ENCODE data around the gene RGL2. TPM values are rescaled to one million over a fixed set of nuclear protein-coding genes. Genes with fewer than 3 reads are reported as not detected.

The RGL2 gene
- total and polyA plus RNA-seq, 7 experiments from 2014 or later = 4.1 to 76.8 (median 54.8) TPM

DNA sequence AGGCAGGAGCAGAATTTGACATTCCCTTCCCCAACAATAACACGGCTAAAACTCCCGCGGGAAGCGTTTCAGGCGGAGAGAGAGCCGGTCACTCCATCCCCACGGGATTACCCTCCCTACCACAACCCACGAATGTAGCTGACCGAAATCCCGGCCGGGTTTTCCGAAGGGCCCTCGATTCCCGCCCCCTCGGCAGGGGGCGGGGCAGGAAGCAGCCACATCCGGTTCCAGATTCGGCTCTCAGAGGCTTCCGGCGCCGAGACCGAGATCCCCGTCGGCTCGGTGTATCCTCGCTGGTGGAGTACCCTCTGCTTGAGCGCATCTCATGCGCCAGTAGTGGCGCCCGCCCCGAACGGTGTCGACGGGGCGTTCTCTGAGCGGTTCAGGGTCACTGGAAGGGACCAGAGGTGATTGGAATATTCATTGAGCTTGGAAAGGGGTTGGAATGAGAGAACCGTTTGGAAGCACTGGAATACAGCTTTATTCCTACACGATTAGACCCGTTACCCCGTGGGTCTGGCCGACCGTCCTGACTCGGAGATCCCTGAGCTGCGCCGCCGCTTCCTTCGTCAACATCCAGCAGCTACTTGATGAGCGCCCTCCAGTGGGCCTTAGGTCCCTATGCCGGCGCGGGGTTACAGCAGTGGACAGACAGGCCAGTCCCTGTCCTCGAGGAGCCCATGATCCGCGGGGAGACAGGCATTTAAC lies 649 bp upstream of the RGL2 start:
- Histone ChIP-seq H3K36me3 (ENCODE audit: control insufficient read depth in 2 of 3, insufficient read depth in 3 of 3, low read length in 3 of 3) (peaks cover 6 to 53% (median 10%) of the 10 kb centered on the region in 3 experiments), H3K4me1 (ENCODE audit: control insufficient read depth in 2 of 2, insufficient read depth in 2 of 2, low read length in 2 of 2) (peaks cover 5 to 10% of the 10 kb centered on the region in 2 donors), H3K4me3 (ENCODE audit: low read length) (peak overlapping the region; percentile 78), H3K9me3 (ENCODE audit: control insufficient read depth in 2 of 3, low read length in 3 of 3) (no peaks in the 10 kb centered on the region), H3K27me3 (ENCODE audit: control insufficient read depth in 2 of 2, insufficient read depth in 2 of 2, low read length in 2 of 2) (no peaks in the 10 kb centered on the region), H3K27ac (ENCODE audit: low read depth, low read length) (peak overlapping the region; percentile 92)
- intact Hi-C loops (cut with micrococcal nuclease) = loop anchor here (1.0 to 5.0 kb wide), 13 partner anchors 10 to 327 kb away; partner anchors contain the start of genes B3GALT4 (in 2 of the 2), KIFC1 (in 2 of the 2), PFDN6 (in 2 of the 2) and VPS52 (in 2 of the 2)
- peaks cover 0 to 3% (median 0%) of the 10 kb centered on the region in 5 donors for H3K27me3 Mint-ChIP-seq
- peaks cover 25 to 48% (median 38%) of the 10 kb centered on the region in 7 donors for H3K4me1 Mint-ChIP-seq
- DNase-seq (peak; percentile 89 to 96 (median 93)), ATAC-seq (peak; percentile 88)
- peaks cover 0 to 7% (median 0%) of the 10 kb centered on the region in 11 donors for H3K9me3 Mint-ChIP-seq
- peak overlapping the region; percentile 95 to 100 (median 99) for H3K27ac Mint-ChIP-seq
- peak overlapping the region; percentile 95 to 100 (median 99) for H3K4me3 Mint-ChIP-seq
- peaks cover 4 to 24% (median 7%) of the 10 kb centered on the region in 5 donors for H3K36me3 Mint-ChIP-seq
- CTCF ChIA-PET = interaction anchor here (0.7 to 2.7 kb wide), 11 partner anchors 10 to 401 kb away, joined by 3 to 20 read pairs (median 5); partner anchors contain the start of genes PFDN6, RPS18, VPS52 and WDR46
- POLR2A ChIA-PET = interaction anchor here (0.6 to 4.6 kb wide), 16 partner anchors 8 to 1647 kb away, joined by 3 to 70 read pairs (median 8); partner anchors contain the start of genes B3GALT4, HSD17B8, PFDN6 and RING1

DNA sequence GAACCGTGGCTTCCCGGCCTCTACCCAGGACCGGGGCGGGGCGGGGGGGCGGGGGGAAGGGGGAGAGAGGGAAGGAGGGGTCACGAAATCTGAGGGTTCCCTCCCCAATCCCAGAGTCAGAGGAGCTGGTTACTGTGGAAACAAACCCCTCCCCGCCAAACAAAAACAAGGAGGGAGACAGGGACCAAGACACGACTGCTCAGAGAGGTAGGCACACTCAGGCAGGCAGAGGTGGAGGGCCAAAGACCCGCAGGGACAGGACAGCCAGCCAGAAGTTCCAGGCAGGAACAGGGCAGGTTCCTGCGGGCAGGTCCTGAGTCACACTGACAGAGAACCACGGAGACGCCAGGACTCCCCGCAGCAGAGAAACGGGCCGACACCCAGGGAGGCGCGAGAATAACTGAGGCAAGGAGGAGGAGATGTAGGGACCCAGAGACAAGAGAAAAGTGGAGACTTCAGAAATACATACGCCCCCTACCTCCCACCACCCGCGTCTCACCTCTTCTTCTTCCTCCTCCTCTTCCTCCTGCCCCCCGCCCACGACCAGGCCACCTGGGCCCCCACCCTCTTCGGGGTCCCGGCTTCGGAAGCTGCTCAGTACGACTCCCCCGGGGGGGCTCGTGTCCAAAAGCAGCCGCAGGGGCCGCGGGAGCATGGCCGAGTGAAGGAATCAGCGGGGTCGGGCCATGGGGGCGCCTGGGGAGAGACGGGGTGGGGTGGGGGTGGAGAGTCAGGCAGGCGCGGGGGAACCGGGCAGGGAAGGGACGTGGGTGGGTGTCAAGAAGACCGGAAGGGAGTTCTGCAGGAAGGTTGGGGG lies 578 bp downstream of the RGL2 start:
- intact Hi-C loops (cut with micrococcal nuclease) = loop anchor here (2.0 to 5.0 kb wide), 3 partner anchors 93 to 326 kb away; partner anchors contain the start of gene KIFC1 (in 1 of the 2)
- peak; percentile 38 to 79 (median 68) for DNase-seq
- ATAC-seq = peak; percentile 51
- ChIA-PET POLR2A (interaction anchor here (1.0 to 4.6 kb wide), 9 partner anchors 10 to 119 kb away, joined by 3 to 70 read pairs (median 35); partner anchors contain the start of genes B3GALT4, PFDN6, RING1 and RPS18), CTCF (interaction anchor here (0.6 to 1.7 kb wide), 2 partner anchors 20 to 47 kb away, joined by 4 read pairs; partner anchors contain the start of gene ZBTB22)
- Mint-ChIP-seq H3K27ac (peak overlapping the region; percentile 96 to 100 (median 97)), H3K4me1 (peaks cover 19 to 40% (median 30%) of the 10 kb centered on the region in 7 donors), H3K36me3 (peaks cover 0 to 22% (median 4%) of the 10 kb centered on the region in 5 donors), H3K27me3 (peaks cover 0 to 3% (median 0%) of the 10 kb centered on the region in 5 donors), H3K9me3 (peaks cover 0 to 9% (median 0%) of the 10 kb centered on the region in 11 donors), H3K4me3 (peak overlapping the region; percentile 95 to 100 (median 99))
- H3K36me3 ChIP-seq (ENCODE audit: control insufficient read depth in 2 of 3, insufficient read depth in 3 of 3, low read length in 3 of 3) = peaks cover 2 to 56% (median 4%) of the 10 kb centered on the region in 3 experiments
- H3K27ac ChIP-seq (ENCODE audit: low read depth, low read length) = peak overlapping the region; percentile 92
- H3K4me1 ChIP-seq (ENCODE audit: control insufficient read depth in 2 of 2, insufficient read depth in 2 of 2, low read length in 2 of 2) = peaks cover 5 to 10% of the 10 kb centered on the region in 2 donors
- no peaks in the 10 kb centered on the region for H3K9me3 ChIP-seq (ENCODE audit: control insufficient read depth in 2 of 3, low read length in 3 of 3)
- H3K4me3 ChIP-seq (ENCODE audit: low read length) = peak overlapping the region; percentile 78
- H3K27me3 ChIP-seq (ENCODE audit: control insufficient read depth in 2 of 2, insufficient read depth in 2 of 2, low read length in 2 of 2) = no peaks in the 10 kb centered on the region

DNA sequence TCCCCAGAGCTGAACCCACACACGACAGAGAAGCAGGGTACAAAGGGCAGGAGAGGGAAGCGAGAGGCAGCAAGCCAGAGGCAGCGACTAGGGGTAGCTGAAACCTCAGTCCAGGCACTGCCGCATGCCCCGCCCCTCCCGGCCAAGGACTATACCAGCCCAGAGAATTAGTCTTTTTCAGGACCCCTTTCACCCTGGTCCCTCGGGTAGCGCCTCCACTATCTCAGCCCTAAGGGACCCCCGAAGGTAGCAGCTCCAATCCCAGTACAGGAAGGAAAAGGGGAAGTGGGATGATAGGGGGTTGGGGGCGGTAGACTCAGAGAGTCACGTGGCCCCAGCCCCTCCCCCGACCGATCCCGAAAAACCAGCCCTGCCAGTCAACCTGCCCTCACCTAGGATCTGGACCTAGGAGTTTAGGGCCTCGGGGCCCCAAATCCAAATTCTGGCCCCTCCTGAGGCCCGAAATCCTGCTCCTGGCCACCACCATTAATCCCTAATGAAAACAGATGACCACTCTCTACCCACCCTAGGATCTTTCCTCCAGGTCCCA lies 1.3 kb downstream of the RGL2 start:
- ChIA-PET POLR2A (interaction anchor here (0.7 to 4.6 kb wide), 10 partner anchors 9 to 120 kb away, joined by 3 to 70 read pairs (median 34); partner anchors contain the start of genes B3GALT4, PFDN6, RPS18 and TAPBP), CTCF (interaction anchor here (0.6 to 1.3 kb wide), 2 partner anchors 20 to 47 kb away, joined by 3 to 4 read pairs; no protein-coding TSS in a partner anchor)
- intact Hi-C loops (cut with micrococcal nuclease) = loop anchor here (5.0 kb wide), 2 partner anchors 130 to 325 kb away; no protein-coding TSS in a partner anchor
- H3K27me3 ChIP-seq (ENCODE audit: control insufficient read depth in 2 of 2, insufficient read depth in 2 of 2, low read length in 2 of 2) = no peaks in the 10 kb centered on the region
- Mint-ChIP-seq H3K36me3 (peaks cover 0 to 24% (median 6%) of the 10 kb centered on the region in 5 donors), H3K4me3 (peak overlapping the region; percentile 45 to 99 (median 86)), H3K4me1 (peaks cover 19 to 40% (median 30%) of the 10 kb centered on the region in 7 donors), H3K27me3 (peaks cover 0 to 3% (median 0%) of the 10 kb centered on the region in 5 donors), H3K27ac (peak overlapping the region; percentile 71 to 98 (median 91)), H3K9me3 (peaks cover 0 to 9% (median 0%) of the 10 kb centered on the region in 11 donors)
- ATAC-seq (no peak), DNase-seq (no peak)
- H3K4me1 ChIP-seq (ENCODE audit: control insufficient read depth in 2 of 2, insufficient read depth in 2 of 2, low read length in 2 of 2) = peaks cover 5 to 10% of the 10 kb centered on the region in 2 donors
- H3K36me3 ChIP-seq (ENCODE audit: control insufficient read depth in 2 of 3, insufficient read depth in 3 of 3, low read length in 3 of 3) = peaks cover 0 to 63% (median 4%) of the 10 kb centered on the region in 3 experiments
- no peaks in the 10 kb centered on the region for H3K9me3 ChIP-seq (ENCODE audit: control insufficient read depth in 2 of 3, low read length in 3 of 3)
- peak overlapping the region; percentile 92 for H3K27ac ChIP-seq (ENCODE audit: low read depth, low read length)
- peak overlapping the region; percentile 39 for H3K4me3 ChIP-seq (ENCODE audit: low read length)

DNA sequence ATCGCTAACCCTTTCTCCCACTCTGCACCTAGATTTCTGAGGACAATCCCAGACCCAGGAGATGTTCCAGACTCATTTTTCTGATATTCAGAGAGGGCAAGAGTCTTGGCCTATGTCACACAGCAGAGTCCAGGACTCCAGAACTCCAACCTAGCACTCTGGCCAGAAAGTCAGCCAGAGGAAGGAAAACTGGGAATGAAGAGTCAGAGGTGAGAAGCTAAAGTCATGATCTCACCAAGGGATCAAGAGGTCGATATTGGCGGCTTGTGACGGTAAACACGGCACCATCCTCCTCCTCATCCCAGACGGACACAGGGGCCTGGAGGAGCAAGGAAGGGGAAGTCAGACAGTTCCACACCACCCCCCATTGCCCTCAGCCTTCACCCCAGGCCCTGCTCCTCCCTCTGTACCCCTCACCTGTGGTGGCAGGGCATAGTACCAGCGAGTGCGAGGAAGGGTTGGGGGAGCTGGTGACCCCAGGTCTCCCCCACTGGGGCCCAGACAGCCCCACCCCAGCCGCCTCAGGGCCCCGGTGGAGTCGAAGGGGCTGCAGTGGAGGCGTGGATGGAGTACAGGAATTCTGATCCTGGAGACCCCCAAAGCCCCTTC lies 1.8 kb downstream of the RGL2 start:
- Mint-ChIP-seq H3K9me3 (peaks cover 0 to 9% (median 0%) of the 10 kb centered on the region in 11 donors), H3K36me3 (peaks cover 0 to 24% (median 6%) of the 10 kb centered on the region in 5 donors), H3K27ac (peak overlapping the region; percentile 19 to 98 (median 90)), H3K4me1 (peaks cover 19 to 40% (median 30%) of the 10 kb centered on the region in 7 donors), H3K27me3 (peaks cover 0 to 3% (median 0%) of the 10 kb centered on the region in 5 donors), H3K4me3 (peak overlapping the region; percentile 53 to 99 (median 86))
- H3K4me1 ChIP-seq (ENCODE audit: control insufficient read depth in 2 of 2, insufficient read depth in 2 of 2, low read length in 2 of 2) = peaks cover 5 to 10% of the 10 kb centered on the region in 2 donors
- H3K9me3 ChIP-seq (ENCODE audit: control insufficient read depth in 2 of 3, low read length in 3 of 3) = no peaks in the 10 kb centered on the region
- ATAC-seq (no peak), DNase-seq (no peak)
- POLR2A ChIA-PET = interaction anchor here (0.7 to 4.6 kb wide), 10 partner anchors 9 to 120 kb away, joined by 3 to 70 read pairs (median 34); partner anchors contain the start of genes B3GALT4, PFDN6, RPS18 and TAPBP
- CTCF ChIA-PET = interaction anchor here (1.3 kb wide), 1 partner anchor 19 kb away, joined by 3 read pairs; no protein-coding TSS in a partner anchor
- H3K4me3 ChIP-seq (ENCODE audit: low read length) = no peak overlapping the region
- intact Hi-C loops (cut with micrococcal nuclease) = loop anchor here (5.0 kb wide), 2 partner anchors 130 to 325 kb away; no protein-coding TSS in a partner anchor
- peak overlapping the region; percentile 92 for H3K27ac ChIP-seq (ENCODE audit: low read depth, low read length)
- peaks cover 0 to 66% (median 4%) of the 10 kb centered on the region in 3 experiments for H3K36me3 ChIP-seq (ENCODE audit: control insufficient read depth in 2 of 3, insufficient read depth in 3 of 3, low read length in 3 of 3)
- H3K27me3 ChIP-seq (ENCODE audit: control insufficient read depth in 2 of 2, insufficient read depth in 2 of 2, low read length in 2 of 2) = no peaks in the 10 kb centered on the region

DNA sequence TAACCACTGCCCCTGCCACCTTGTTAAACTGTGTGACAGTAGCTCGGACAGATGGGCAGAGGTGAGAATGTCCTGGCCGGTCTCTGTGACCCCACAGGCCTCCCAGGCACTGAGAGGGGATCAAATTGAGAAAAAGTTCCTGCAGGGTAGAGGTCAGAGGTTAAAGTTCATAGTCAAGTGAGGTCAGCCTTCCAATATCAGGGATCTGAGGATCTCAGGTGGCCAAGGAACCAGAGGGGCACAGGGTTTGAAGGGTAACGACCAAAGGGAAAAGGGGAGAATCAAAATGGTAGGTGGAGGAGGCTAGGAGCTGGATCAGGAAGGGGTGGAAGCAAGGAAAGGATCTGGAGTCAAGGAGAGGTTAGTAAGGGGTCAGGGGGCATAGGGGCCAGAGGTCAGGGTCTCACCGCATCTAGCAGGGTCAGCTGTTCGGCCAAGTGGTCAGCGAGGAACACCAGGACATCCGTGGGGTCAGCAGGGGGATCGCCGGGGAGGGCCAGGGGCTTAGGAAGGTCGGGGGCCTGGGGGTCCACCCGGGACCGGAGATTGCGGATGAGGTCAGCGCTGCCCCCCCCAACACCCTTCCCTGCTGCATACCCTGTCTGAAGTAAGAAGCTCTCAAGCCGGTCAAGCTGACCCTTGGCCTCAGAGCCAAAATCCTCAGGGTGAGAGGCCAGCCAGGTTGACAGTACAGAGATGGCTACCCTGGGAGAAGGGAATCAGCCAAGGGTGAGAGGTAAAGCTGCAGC lies 2.9 kb downstream of the RGL2 start:
- Histone ChIP-seq H3K27ac (ENCODE audit: low read depth, low read length) (no peak overlapping the region), H3K9me3 (ENCODE audit: control insufficient read depth in 2 of 3, low read length in 3 of 3) (no peaks in the 10 kb centered on the region), H3K27me3 (ENCODE audit: control insufficient read depth in 2 of 2, insufficient read depth in 2 of 2, low read length in 2 of 2) (no peaks in the 10 kb centered on the region), H3K4me1 (ENCODE audit: control insufficient read depth in 2 of 2, insufficient read depth in 2 of 2, low read length in 2 of 2) (peaks cover 5 to 10% of the 10 kb centered on the region in 2 donors), H3K36me3 (ENCODE audit: control insufficient read depth in 2 of 3, insufficient read depth in 3 of 3, low read length in 3 of 3) (peaks cover 0 to 71% (median 4%) of the 10 kb centered on the region in 3 experiments), H3K4me3 (ENCODE audit: low read length) (no peak overlapping the region)
- Mint-ChIP-seq H3K4me3 (peak overlapping the region in 3 of 10 donors; percentile 51 to 99 (median 77)), H3K9me3 (peaks cover 0 to 9% (median 0%) of the 10 kb centered on the region in 11 donors), H3K27me3 (peaks cover 0 to 3% (median 0%) of the 10 kb centered on the region in 5 donors), H3K27ac (peak overlapping the region in 8 of 9 donors; percentile 19 to 98 (median 79)), H3K36me3 (peaks cover 0 to 24% (median 6%) of the 10 kb centered on the region in 5 donors), H3K4me1 (peaks cover 23 to 39% (median 31%) of the 10 kb centered on the region in 7 donors)
- POLR2A ChIA-PET = interaction anchor here (0.7 to 4.6 kb wide), 5 partner anchors 8 to 49 kb away, joined by 4 to 65 read pairs (median 51); partner anchors contain the start of genes B3GALT4, PFDN6, TAPBP and WDR46
- CTCF ChIA-PET = interaction anchor here (1.3 kb wide), 1 partner anchor 18 kb away, joined by 3 read pairs; no protein-coding TSS in a partner anchor
- ATAC-seq (no peak), DNase-seq (no peak)
- intact Hi-C loops (cut with micrococcal nuclease) = loop anchor here (5.0 kb wide), 2 partner anchors 132 to 323 kb away; no protein-coding TSS in a partner anchor
